ENCODE measurements around the gene OR8B3.

DNA sequence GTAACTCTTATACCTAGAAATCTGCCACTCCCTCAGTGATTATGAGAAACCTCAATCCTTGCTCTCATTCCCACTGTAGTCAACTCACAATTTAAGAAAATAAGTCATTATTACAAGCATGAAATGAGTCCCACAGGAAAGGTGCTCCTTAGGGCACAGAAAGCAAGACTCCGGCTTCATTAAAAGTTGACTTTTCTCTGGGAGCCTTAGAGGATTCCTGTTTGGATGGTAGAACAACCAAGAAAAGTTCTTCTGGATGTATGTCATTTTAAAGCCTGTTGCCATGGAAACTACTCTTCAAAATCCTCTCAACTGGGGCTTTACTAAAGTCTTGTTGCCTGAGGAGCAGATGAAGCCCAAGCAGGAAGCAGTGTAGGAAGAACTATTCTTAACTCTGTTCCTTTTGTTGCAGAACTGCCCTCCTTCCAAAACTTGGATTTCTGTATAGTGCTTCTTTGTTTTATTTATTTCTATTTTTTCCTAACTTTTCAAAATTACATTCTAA is 46.9 kb upstream of the OR8B3 start, which contains the start of gene OR8B8:
- no peak for TF ChIP-seq POLR2A (IDR thresholded peaks at IDR 0.05)
- TF ChIP-seq, protein P1, sequence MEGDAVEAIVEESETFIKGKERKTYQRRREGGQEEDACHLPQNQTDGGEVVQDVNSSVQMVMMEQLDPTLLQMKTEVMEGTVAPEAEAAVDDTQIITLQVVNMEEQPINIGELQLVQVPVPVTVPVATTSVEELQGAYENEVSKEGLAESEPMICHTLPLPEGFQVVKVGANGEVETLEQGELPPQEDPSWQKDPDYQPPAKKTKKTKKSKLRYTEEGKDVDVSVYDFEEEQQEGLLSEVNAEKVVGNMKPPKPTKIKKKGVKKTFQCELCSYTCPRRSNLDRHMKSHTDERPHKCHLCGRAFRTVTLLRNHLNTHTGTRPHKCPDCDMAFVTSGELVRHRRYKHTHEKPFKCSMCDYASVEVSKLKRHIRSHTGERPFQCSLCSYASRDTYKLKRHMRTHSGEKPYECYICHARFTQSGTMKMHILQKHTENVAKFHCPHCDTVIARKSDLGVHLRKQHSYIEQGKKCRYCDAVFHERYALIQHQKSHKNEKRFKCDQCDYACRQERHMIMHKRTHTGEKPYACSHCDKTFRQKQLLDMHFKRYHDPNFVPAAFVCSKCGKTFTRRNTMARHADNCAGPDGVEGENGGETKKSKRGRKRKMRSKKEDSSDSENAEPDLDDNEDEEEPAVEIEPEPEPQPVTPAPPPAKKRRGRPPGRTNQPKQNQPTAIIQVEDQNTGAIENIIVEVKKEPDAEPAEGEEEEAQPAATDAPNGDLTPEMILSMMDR (IDR thresholded peaks at IDR 0.05), result no peak
